Peyer's patch (tissue), 4 donors: ENCODE data around the gene ADH5. TPM values are rescaled to one million over a fixed set of nuclear protein-coding genes. Genes with fewer than 3 reads are reported as not detected.
A peak's percentile ranks its signal among the peaks of the same experiment; 100 is the strongest.

ENCODE experiments used
- DNase-seq, 3 donors: peaks; one replicate each; pipeline ENCODE4 v3.0.0-alpha.2; 2017 to 2019
- H3K27ac ChIP-seq, 4 donors: fragments of 200-600 bp; sonication (generic); one replicate each; pipeline ENCODE4 v1.5.1; 2016 to 2019
- H3K27me3 ChIP-seq, 2 donors: fragments of 200-600 bp; sonication (generic); one replicate each; pipeline ENCODE4 v1.5.1; 2019
- H3K36me3 ChIP-seq, 3 donors: fragments of 200-600 bp; sonication (generic); one replicate each; pipeline ENCODE4 v1.5.1; 2016 to 2019
- H3K4me1 ChIP-seq, 4 donors: fragments of 200-600 bp; sonication (generic); one replicate each; pipeline ENCODE4 v1.5.1; 2016 to 2019
- H3K4me3 ChIP-seq, 4 donors: fragments of 200-600 bp; sonication (generic); 1 replicate in 3 of 4; 2 replicates in 1 of 4; pipeline ENCODE4 v1.5.1; 2016 to 2019; ENCODE audit warnings: mild to moderate bottlenecking in 1 of 4
- H3K9me3 ChIP-seq, 4 donors: fragments of 200-600 bp; sonication (generic); one replicate each; pipeline ENCODE4 v1.5.1; 2016 to 2019; ENCODE audit warnings: mild to moderate bottlenecking in 1 of 4
- POLR2A ChIP-seq, 2 donors: fragments of 450-650 bp; IDR thresholded peaks; one replicate each; pipeline ENCODE4 v1.5.1; 2017; ENCODE audit warnings: antibody characterized with exemption in 2 of 2, mild to moderate bottlenecking in 2 of 2, moderate library complexity in 2 of 2
- total RNA-seq, 4 donors: library from RNA; depleted of rRNA; stranded (reverse); fragments of >200 nt; gene quantifications; one replicate each; pipeline ENCODE4 v1.1.0, GENCODE V29; 2016
- TF ChIP-seq, protein P1 (sequence below), 6 experiments: fragments of 450-650 bp in 4 of 6; fragments of 200-600 bp in 2 of 6; sonication (generic) in 1 of 6; IDR thresholded peaks; one replicate each; pipeline ENCODE4 v1.5.1; 2017 to 2019; ENCODE audit warnings: antibody characterized with exemption in 6 of 6, mild to moderate bottlenecking in 3 of 6, moderate library complexity in 1 of 6

ADH5 gene
- 10 to 100 TPM; 61.1 to 80.3 (median 73.5) TPM for total RNA-seq

DNA sequence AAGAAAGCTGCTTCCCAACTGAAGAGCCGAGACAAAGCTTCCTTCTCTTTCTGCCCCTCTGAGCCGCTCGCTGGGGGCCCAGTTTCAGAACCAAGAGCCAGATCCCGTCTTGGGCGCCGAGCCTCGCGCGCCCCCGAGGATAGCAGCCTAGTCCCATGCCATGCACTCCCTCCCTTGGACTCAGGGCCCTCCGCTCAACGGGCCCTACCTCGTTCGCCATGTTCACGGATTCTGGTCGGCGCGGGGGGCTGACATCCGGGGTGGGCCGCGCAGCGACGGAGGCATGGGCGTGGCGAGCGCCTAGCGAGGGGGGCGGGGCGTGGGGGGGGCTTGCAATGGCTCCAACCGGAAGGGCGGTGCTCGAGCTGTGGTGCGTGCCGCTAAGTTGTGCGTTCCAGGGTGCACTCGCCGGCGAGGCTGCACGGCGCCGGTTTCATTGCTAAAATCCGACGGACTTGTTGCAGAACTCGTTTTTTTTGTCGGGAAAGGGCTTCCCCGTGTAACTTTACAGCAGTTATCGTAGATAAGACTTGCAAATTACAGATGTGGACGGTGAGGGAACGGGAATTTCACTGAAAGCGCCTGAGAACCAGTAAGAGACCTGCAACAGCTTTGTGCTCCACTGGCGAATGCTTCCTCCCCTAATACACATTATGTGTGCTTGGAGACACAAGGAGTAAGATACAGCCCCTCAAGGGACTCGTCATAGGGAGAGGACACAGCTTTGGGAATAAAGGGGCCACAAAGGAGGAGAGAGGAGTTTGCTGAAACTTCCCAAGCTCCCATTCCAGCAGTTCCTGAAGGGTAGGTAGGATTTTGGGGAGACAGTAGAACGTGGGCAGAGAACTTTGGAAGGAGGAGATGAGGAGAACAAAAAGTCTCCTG, at the start of gene ADH5:
Gene ADH5, minus strand, starts transcription at position 308 of the 885 bp plus-strand sequence. Its CDS starts 88 bp downstream, at position 220.
- peak; percentile 91 to 95 (median 91) for DNase-seq
- peaks cover 0 to 20% (median 2%) of the 10 kb centered on the region in 3 donors for H3K36me3 ChIP-seq
- peaks cover 0 to 27% (median 0%) of the 10 kb centered on the region in 4 donors for H3K4me1 ChIP-seq
- H3K4me3 ChIP-seq = peak within 1 kb of the TSS; percentile 56 to 86 (median 71)
- peak within 1 kb of the TSS; percentile 89 to 98 (median 93) for H3K27ac ChIP-seq
- no peaks in the 10 kb centered on the region for H3K27me3 ChIP-seq
- peak; percentile 88 to 89 for TF ChIP-seq POLR2A (IDR thresholded peaks at IDR 0.05)
- TF ChIP-seq, protein P1, sequence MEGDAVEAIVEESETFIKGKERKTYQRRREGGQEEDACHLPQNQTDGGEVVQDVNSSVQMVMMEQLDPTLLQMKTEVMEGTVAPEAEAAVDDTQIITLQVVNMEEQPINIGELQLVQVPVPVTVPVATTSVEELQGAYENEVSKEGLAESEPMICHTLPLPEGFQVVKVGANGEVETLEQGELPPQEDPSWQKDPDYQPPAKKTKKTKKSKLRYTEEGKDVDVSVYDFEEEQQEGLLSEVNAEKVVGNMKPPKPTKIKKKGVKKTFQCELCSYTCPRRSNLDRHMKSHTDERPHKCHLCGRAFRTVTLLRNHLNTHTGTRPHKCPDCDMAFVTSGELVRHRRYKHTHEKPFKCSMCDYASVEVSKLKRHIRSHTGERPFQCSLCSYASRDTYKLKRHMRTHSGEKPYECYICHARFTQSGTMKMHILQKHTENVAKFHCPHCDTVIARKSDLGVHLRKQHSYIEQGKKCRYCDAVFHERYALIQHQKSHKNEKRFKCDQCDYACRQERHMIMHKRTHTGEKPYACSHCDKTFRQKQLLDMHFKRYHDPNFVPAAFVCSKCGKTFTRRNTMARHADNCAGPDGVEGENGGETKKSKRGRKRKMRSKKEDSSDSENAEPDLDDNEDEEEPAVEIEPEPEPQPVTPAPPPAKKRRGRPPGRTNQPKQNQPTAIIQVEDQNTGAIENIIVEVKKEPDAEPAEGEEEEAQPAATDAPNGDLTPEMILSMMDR (IDR thresholded peaks at IDR 0.05) = no peak
- no peaks in the 10 kb centered on the region for H3K9me3 ChIP-seq

DNA sequence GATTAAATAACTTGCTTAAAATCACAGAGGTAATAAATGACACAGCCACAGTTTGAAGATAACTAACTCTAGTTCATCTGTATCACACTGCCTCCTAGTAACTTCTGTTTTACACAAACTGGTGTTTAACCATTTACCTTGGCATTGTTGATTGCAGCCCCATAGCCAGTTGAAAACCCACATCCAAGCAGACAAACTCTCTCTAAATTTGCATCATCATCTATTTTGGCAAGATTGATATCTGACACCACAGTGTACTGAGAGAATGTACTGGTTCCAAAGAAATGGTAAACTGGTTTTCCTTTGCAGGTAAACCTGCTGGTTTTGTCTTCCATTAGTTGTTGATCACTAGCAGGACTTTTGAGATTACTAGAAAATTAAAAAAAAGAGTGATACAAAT, 47.7 kb upstream of the ADH5 start:
- Histone ChIP-seq H3K36me3 (no peaks in the 10 kb centered on the region), H3K27ac (no peak overlapping the region)

DNA sequence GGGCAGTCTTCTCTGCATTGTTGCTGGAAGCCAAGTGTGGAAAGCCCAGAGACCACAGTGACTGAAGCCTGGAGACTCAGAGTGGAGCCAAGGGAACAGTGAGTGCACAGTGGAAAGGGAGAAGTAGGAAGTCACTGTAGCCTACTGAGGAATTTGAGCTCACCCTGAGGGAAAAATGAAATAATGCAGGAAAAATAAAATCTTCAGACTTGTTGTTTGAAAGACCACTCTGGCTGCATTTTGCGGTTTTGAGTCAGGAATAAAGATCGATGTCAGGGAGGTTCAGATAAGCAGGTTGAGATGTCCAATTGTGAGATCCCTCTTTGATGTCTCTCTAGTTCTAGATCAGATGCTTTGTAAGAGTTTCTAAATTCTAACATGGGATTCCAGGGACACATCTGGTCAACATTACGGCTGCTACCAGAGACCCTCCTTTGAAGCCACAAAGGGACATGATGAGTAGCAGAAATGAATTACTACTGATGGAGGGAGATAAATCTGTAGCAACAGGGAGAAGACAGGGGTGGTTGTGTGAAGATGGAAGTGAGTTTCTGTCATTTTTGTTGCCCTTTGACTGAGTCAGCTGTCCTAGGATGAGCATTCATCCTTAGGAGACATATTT, 47.1 kb upstream of the ADH5 start:
- Histone ChIP-seq H3K36me3 (no peaks in the 10 kb centered on the region), H3K4me1 (no peaks in the 10 kb centered on the region), H3K27me3 (no peaks in the 10 kb centered on the region), H3K4me3 (no peak overlapping the region), H3K9me3 (no peaks in the 10 kb centered on the region), H3K27ac (no peak overlapping the region)
- no peak for DNase-seq
- no peak for TF ChIP-seq POLR2A (IDR thresholded peaks at IDR 0.05)
- TF ChIP-seq, protein P1 (IDR thresholded peaks at IDR 0.05) = no peak

More for the DNA sequence above, 47.7 kb upstream of the ADH5 start:
- Histone ChIP-seq H3K4me3 (no peak overlapping the region), H3K4me1 (no peaks in the 10 kb centered on the region), H3K9me3 (no peaks in the 10 kb centered on the region), H3K27me3 (no peaks in the 10 kb centered on the region)
- TF ChIP-seq, protein P1 (IDR thresholded peaks at IDR 0.05) = no peak
- TF ChIP-seq POLR2A (IDR thresholded peaks at IDR 0.05) = no peak
- no peak for DNase-seq

DNA sequence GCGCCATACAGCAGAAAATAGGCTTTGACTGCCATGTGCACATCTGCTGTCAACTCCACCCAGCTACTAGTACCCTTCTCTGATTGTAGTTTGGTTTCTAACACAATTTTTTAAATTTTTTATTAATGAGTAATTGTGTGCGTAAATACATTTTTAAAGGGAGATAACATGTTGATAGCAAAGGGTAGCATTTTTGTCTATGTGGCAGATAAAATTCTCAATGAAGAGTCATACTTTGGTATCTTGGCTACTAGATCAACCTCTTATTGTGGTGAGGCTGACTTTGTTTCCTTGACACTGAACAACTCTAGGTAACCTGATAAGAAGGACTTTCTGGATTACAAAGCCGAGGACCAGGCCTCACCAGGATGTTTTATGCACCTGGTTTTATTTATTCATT, 46.0 kb upstream of the ADH5 start:
- no peak overlapping the region for H3K4me3 ChIP-seq
- no peaks in the 10 kb centered on the region for H3K4me1 ChIP-seq
- DNase-seq = no peak
- no peak overlapping the region for H3K27ac ChIP-seq
- TF ChIP-seq, protein P1 (IDR thresholded peaks at IDR 0.05) = no peak
- no peak for TF ChIP-seq POLR2A (IDR thresholded peaks at IDR 0.05)
- H3K9me3 ChIP-seq = no peaks in the 10 kb centered on the region
- no peaks in the 10 kb centered on the region for H3K36me3 ChIP-seq
- H3K27me3 ChIP-seq = no peaks in the 10 kb centered on the region

DNA sequence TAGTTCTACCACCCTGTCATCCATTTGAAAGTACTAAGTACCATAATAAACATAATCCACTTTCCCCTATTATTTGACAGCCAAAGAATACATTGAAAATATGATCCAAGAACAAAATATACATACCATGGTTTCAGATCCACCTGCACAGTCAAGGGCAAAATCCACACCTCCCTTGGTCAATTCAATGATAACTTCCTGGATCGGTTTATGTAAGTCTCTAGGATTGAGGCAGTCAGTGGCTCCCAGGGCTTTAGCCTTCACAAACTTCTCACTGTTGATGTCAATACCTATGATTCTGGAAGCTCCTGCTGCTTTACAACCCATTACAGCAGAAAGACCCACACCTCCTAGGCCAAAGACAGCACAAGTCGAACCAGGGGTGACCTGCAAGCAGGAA, 42.8 kb upstream of the ADH5 start:
- Histone ChIP-seq H3K36me3 (no peaks in the 10 kb centered on the region), H3K9me3 (no peaks in the 10 kb centered on the region), H3K27me3 (no peaks in the 10 kb centered on the region), H3K4me1 (no peaks in the 10 kb centered on the region), H3K27ac (no peak overlapping the region), H3K4me3 (no peak overlapping the region)
- no peak for TF ChIP-seq POLR2A (IDR thresholded peaks at IDR 0.05)
- TF ChIP-seq, protein P1 (IDR thresholded peaks at IDR 0.05) = no peak
- DNase-seq = no peak
